Smooth muscle cell (in vitro differentiated cells): ENCODE results near the gene AKAP13. TPM values are rescaled to one million over a fixed set of nuclear protein-coding genes. Genes with fewer than 3 reads are reported as not detected.

ENCODE experiments used
- DNase-seq: peaks from one replicate; lab custom pipeline; 2025; ENCODE audit not compliant: unreplicated experiment; lab: John Stamatoyannopoulos, UW
- H2AFZ ChIP-seq: fragments of 200-600 bp; sonication (generic); 2 replicates; pipeline ENCODE4 v1.6.0; 2016; ENCODE audit warnings: antibody characterized with exemption, low read depth, mild to moderate bottlenecking
- H3F3A ChIP-seq: fragments of 200-600 bp; sonication (generic); 2 replicates; pipeline ENCODE4 v1.6.0; 2017; ENCODE audit warnings: antibody characterized with exemption, low read depth
- H3K27ac ChIP-seq: fragments of 200-600 bp; sonication (generic); 2 replicates; pipeline ENCODE4 v1.5.1; 2016; ENCODE audit warnings: low read depth, mild to moderate bottlenecking
- H3K27me3 ChIP-seq: fragments of 200-600 bp; sonication (generic); 2 replicates; pipeline ENCODE4 v1.6.1; 2016; ENCODE audit warnings: low read depth, mild to moderate bottlenecking
- H3K36me3 ChIP-seq: fragments of 200-600 bp; sonication (generic); 2 replicates; pipeline ENCODE4 v1.5.1; 2016; ENCODE audit warnings: low read depth
- H3K4me1 ChIP-seq: fragments of 200-600 bp; sonication (generic); 2 replicates; pipeline ENCODE4 v1.5.1; 2016; ENCODE audit warnings: low read depth
- H3K4me2 ChIP-seq: fragments of 200-600 bp; sonication (generic); 2 replicates; pipeline ENCODE4 v1.6.0; 2016; ENCODE audit warnings: mild to moderate bottlenecking
- H3K4me3 ChIP-seq: fragments of 200-600 bp; sonication (generic); 2 replicates; pipeline ENCODE4 v1.5.1; 2016; ENCODE audit warnings: mild to moderate bottlenecking
- H3K79me2 ChIP-seq: fragments of 200-600 bp; sonication (generic); 2 replicates; pipeline ENCODE4 v1.6.0; 2016; ENCODE audit warnings: low read depth, mild to moderate bottlenecking
- H3K9ac ChIP-seq: fragments of 200-600 bp; sonication (generic); 2 replicates; pipeline ENCODE4 v1.6.0; 2016; ENCODE audit warnings: low read depth
- H3K9me3 ChIP-seq: fragments of 200-600 bp; sonication (generic); replicated peaks from 2 replicates; pipeline ENCODE4 v1.5.1; 2016; ENCODE audit warnings: low read depth
- H4K20me1 ChIP-seq: fragments of 200-600 bp; sonication (generic); 2 replicates; pipeline ENCODE4 v1.6.0; 2016; ENCODE audit warnings: low read depth
- CTCF ChIP-seq: fragments of 200-600 bp; sonication (generic); IDR thresholded peaks from 2 replicates; pipeline ENCODE4 v1.5.1; 2017; ENCODE audit warnings: borderline replicate concordance, mild to moderate bottlenecking, antibody characterized with exemption; ENCODE audit not compliant: insufficient read depth, poor library complexity, severe bottlenecking
- WGBS: methylation state at CpG from one replicate; pipeline ENCODE4 v1.1.7; 2016; ENCODE audit warnings: low lambda C conversion rate; 5-methylcytosine and 5-hydroxymethylcytosine counted together
- polyA plus RNA-seq: library from polyadenylated mRNA; unstranded; fragments of >200 nt; fragmentation: Nextera tagmentation; extraction: Ambion mirVana; gene quantifications from 2 replicates; pipeline ENCODE4 v1.2.1, GENCODE V29; 2016
- total RNA-seq: library from RNA; depleted of rRNA; stranded (reverse); fragments of >200 nt; gene quantifications from 2 replicates; pipeline ENCODE4 v1.2.3, GENCODE V29; 2014

AKAP13 gene
- total and polyA plus RNA-seq, 2 experiments from 2014 or later, result 43.3 to 63.5 TPM

GRCh38 chr15:85367741-85368140 lies 12.7 kb upstream of the AKAP13 start:
- Histone ChIP-seq H3K4me2 (no peak overlapping the region), H3K36me3 (no peaks in the 10 kb centered on the region), H2AFZ (no peak overlapping the region), H3F3A (no peaks in the 10 kb centered on the region), H3K4me1 (no peaks in the 10 kb centered on the region), H3K4me3 (no peak overlapping the region), H3K79me2 (no peaks in the 10 kb centered on the region), H4K20me1 (no peaks in the 10 kb centered on the region), H3K9me3 (no peaks in the 10 kb centered on the region), H3K27me3 (no peaks in the 10 kb centered on the region), H3K9ac (no peak overlapping the region), H3K27ac (no peak overlapping the region)
- DNase-seq, result no peak
- no peak for TF ChIP-seq CTCF
- 94% methylated on average over 4 of the region's 4 CpGs for WGBS

GRCh38 chr15:85374831-85375230 lies 5.6 kb upstream of the AKAP13 start:
- H3K4me3 ChIP-seq, result no peak overlapping the region
- no peaks in the 10 kb centered on the region for H3K27me3 ChIP-seq
- H4K20me1 ChIP-seq, result no peaks in the 10 kb centered on the region
- H2AFZ ChIP-seq, result no peak overlapping the region
- no peak for TF ChIP-seq CTCF
- H3K27ac ChIP-seq, result no peak overlapping the region
- no peak overlapping the region for H3K4me2 ChIP-seq
- H3F3A ChIP-seq, result no peaks in the 10 kb centered on the region
- H3K9me3 ChIP-seq, result no peaks in the 10 kb centered on the region
- DNase-seq, result no peak
- WGBS, result 93% methylated on average over 4 of the region's 4 CpGs
- H3K79me2 ChIP-seq, result no peaks in the 10 kb centered on the region
- H3K36me3 ChIP-seq, result no peaks in the 10 kb centered on the region
- no peaks in the 10 kb centered on the region for H3K4me1 ChIP-seq
- no peak overlapping the region for H3K9ac ChIP-seq

GRCh38 chr15:85377269-85377668 lies 3.1 kb upstream of the AKAP13 start:
- peaks cover 15% of the 10 kb centered on the region for H3K79me2 ChIP-seq
- 85% methylated on average over 2 of the region's 2 CpGs for WGBS
- no peaks in the 10 kb centered on the region for H3K9me3 ChIP-seq
- TF ChIP-seq CTCF, result no peak
- no peak overlapping the region for H2AFZ ChIP-seq
- no peak for DNase-seq
- no peak overlapping the region for H3K4me3 ChIP-seq
- no peaks in the 10 kb centered on the region for H3F3A ChIP-seq
- H3K4me2 ChIP-seq, result no peak overlapping the region
- peaks cover 13% of the 10 kb centered on the region for H4K20me1 ChIP-seq
- no peak overlapping the region for H3K9ac ChIP-seq
- H3K27ac ChIP-seq, result no peak overlapping the region
- H3K27me3 ChIP-seq, result no peaks in the 10 kb centered on the region
- peaks cover 5% of the 10 kb centered on the region for H3K4me1 ChIP-seq
- no peaks in the 10 kb centered on the region for H3K36me3 ChIP-seq

- 91% methylated on average over 6 of the region's 6 CpGs for WGBS
- Histone ChIP-seq H3K9me3 (no peaks in the 10 kb centered on the region), H3F3A (no peaks in the 10 kb centered on the region)
Measured at GRCh38 chr15:85377986-85378385, 2.4 kb upstream of the AKAP13 start.

More at GRCh38 chr15:85377986-85378385, 2.4 kb upstream of the AKAP13 start:
- TF ChIP-seq CTCF, result no peak
- no peak overlapping the region for H2AFZ ChIP-seq
- H3K36me3 ChIP-seq, result no peaks in the 10 kb centered on the region
- peaks cover 22% of the 10 kb centered on the region for H3K79me2 ChIP-seq
- no peak overlapping the region for H3K4me2 ChIP-seq
- no peak overlapping the region for H3K27ac ChIP-seq
- DNase-seq, result no peak
- H3K4me1 ChIP-seq, result peaks cover 12% of the 10 kb centered on the region
- no peak overlapping the region for H3K9ac ChIP-seq
- no peak overlapping the region for H3K4me3 ChIP-seq
- peaks cover 20% of the 10 kb centered on the region for H4K20me1 ChIP-seq
- no peaks in the 10 kb centered on the region for H3K27me3 ChIP-seq
